Measurements from ENCODE around the gene LAIR1.

GRCh38 chr19:54379187-54379678 is 14.5 kb upstream of the LAIR1 start:
- TF ChIP-seq CTCF (IDR thresholded peaks at IDR 0.05; ENCODE audit: low read length) (no peak), EZH2 (IDR thresholded peaks at IDR 0.05; ENCODE audit: borderline replicate concordance, low read length) (no peak)
